DMS79 treated with DMSO at 0.1 percent for 48 hours (cell line): ENCODE measurements around the gene UBB.
"Not testable (repeated sequence)": the region's sequence is repeated elsewhere in the genome, so short reads cannot be mapped to it uniquely, and the experiment has no call there.

ENCODE experiments used
- DNase-seq: peaks from one replicate; lab custom pipeline; 2025; lab: John Stamatoyannopoulos, UW

UBB gene

GRCh38 chr17:16374146-16374938 is 6.5 kb upstream of the UBB start:
- no peak for DNase-seq

GRCh38 chr17:16377941-16378341 is 3.0 kb upstream of the UBB start:
- no peak for DNase-seq

GRCh38 chr17:16378636-16379282 is 2.1 kb upstream of the UBB start:
- no peak for DNase-seq

- no peak for DNase-seq
Observed at GRCh38 chr17:16379654-16380053, 1.2 kb upstream of the UBB start.

GRCh38 chr17:16381496-16381820 is 567 bp downstream of the UBB start:
- no peak for DNase-seq

- no peak for DNase-seq
Observed at GRCh38 chr17:16383216-16383615, 2.3 kb downstream of the UBB start.

- DNase-seq, result no peak
Observed at GRCh38 chr17:16383772-16384287, 2.9 kb downstream of the UBB start.

GRCh38 chr17:16384557-16384956 is 3.7 kb downstream of the UBB start:
- DNase-seq, result no peak

GRCh38 chr17:16386126-16386507 is 5.2 kb downstream of the UBB start:
- DNase-seq, result not testable (repeated sequence)

- DNase-seq, result no peak
Observed at GRCh38 chr17:16391451-16391850, 10.6 kb downstream of the UBB start.

- not testable (repeated sequence) for DNase-seq
Observed at GRCh38 chr17:16392491-16392890, 11.6 kb downstream of the UBB start.

GRCh38 chr17:16395887-16396286 is 15.0 kb downstream of the UBB start:
- not testable (repeated sequence) for DNase-seq

GRCh38 chr17:16396693-16397092 is 15.8 kb downstream of the UBB start:
- DNase-seq, result not testable (repeated sequence)

GRCh38 chr17:16398270-16399267 is 17.7 kb downstream of the UBB start:
- peak; percentile 8 for DNase-seq

- DNase-seq, result not testable (repeated sequence)
Observed at GRCh38 chr17:16403847-16404246, 23.0 kb downstream of the UBB start.

GRCh38 chr17:16406742-16407674 is 26.1 kb downstream of the UBB start:
- peak; percentile 16 for DNase-seq

GRCh38 chr17:16407911-16408588 is 27.2 kb downstream of the UBB start:
- DNase-seq, result peak; percentile 31

GRCh38 chr17:16415031-16415924 is 34.4 kb downstream of the UBB start, which contains the start of gene TRPV2:
Gene TRPV2 (plus strand): TSS chr17:16415571. CDS start chr17:16417669, 2,098 bp downstream.
- DNase-seq, result no peak

GRCh38 chr17:16417399-16417798 is 36.5 kb downstream of the UBB start:
- DNase-seq, result no peak
